Measurements from ENCODE around the gene PRSS56.
"Not testable (repeated sequence)": the region's sequence is repeated elsewhere in the genome, so short reads cannot be mapped to it uniquely, and the experiment has no call there.

PRSS56 gene

GRCh38 chr2:232526372-232526941 is 6.3 kb downstream of the PRSS56 start:
- DNase-seq = no peak

DNA sequence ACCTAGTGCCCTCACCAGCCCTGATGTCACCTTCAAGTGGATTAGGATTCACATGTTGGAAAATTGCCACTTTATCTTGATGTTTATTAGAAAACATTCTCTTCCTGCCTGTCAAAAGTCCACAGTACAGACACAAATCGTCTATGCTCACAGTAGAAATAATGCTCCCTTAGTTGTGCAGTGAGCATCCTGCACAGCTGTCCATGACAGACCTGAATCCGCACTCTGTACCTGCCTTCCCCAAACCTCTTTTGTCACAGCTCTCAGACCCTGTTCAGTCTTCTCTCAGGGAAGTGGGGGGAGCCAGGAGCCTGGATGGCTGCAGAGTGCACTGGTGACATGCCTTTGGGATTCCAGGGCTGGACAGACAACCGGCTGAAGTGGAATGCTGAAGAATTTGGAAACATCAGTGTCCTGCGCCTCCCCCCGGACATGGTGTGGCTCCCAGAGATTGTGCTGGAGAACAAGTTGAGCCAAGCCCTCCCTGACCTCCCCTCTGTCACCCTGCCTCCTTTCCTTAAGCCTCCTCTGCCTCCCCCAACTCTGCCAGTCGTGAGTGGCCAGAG is 7.8 kb downstream of the PRSS56 start:
- no peak for DNase-seq

- DNase-seq = no peak
Observed at GRCh38 chr2:232528746-232529460, 8.7 kb downstream of the PRSS56 start.

GRCh38 chr2:232529806-232530547 is 9.8 kb downstream of the PRSS56 start:
- no peak for DNase-seq

DNA sequence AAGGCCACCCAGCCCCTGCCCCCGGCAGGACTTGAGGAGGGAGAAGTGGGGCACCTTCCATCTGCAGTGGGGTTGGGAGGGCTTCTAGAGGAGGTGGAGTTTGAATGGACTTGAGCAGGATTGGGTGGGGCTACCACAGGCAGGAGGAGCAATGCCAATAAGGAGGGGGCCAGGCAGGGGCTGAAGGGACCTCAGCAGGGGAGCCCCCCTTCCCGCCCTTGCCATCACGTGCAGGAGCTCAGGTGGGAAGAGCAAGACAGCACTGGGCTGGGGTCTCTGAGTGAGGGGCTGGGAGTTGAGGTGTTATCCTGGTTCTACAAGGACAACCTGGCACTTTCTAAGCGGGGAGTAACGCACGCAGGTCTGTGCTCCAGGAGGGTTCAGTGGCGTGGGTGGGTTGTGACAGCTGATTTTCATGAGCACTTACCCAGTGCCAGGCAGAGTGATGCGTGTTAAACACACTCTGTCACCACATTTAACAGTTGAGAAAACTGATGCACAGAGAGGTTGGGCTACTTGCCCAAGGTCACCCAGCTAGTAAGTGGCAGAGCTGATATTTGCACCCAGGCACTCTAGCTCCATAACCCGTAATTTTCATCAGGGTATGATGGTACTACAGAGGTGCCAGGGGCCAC is 10.6 kb downstream of the PRSS56 start:
- DNase-seq = no peak

- DNase-seq = no peak
Observed at GRCh38 chr2:232532419-232532818, 12.2 kb downstream of the PRSS56 start.

DNA sequence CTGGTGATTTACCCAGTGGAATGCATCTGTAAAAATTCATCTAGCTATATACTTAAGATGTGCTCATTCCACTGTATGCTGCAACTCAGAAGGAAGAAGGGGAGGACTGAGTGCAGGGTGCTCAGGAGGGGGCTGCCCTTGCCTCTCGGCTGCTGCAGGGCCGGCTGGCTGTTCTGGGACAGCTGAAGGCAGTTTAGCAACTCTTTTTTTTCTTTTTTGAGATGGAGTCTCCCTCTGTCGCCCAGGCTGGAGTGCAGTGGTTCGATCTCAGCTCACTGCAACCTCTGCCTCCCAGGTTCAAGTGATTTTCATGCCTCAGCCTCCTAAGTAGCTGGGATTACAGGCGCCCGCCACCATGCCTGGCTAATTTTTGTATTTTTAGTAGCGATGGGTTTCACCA is 12.6 kb downstream of the PRSS56 start:
- DNase-seq = not testable (repeated sequence)

DNA sequence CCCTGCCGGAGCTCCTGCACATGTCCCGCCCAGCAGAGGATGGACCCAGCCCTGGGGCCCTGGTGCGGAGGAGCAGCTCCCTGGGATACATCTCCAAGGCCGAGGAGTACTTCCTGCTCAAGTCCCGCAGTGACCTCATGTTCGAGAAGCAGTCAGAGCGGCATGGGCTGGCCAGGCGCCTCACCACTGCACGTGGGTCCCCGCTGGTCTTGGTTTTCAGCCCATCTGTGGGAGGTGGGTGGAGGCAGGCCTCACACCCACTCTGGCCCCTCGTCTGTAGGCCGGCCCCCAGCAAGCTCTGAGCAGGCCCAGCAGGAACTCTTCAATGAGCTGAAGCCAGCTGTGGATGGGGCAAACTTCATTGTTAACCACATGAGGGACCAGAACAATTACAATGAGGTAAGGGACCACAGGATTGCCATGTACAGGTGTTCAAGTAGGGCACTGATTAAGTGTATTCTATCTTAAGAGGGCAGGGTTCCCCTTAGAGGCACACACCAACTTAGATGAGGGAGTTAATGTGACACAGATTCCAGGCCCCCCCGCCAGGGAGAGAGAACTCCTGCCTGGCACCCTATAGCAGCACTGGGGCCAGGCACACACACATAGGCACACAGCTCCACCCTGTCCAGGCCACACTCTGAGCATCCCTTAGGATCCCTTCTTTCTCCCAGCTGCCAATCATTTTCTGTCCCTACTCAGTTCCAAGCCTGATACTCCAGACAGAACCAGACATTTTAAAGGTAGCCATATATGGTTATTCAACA is 13.9 kb downstream of the PRSS56 start:
- no peak for DNase-seq

DNA sequence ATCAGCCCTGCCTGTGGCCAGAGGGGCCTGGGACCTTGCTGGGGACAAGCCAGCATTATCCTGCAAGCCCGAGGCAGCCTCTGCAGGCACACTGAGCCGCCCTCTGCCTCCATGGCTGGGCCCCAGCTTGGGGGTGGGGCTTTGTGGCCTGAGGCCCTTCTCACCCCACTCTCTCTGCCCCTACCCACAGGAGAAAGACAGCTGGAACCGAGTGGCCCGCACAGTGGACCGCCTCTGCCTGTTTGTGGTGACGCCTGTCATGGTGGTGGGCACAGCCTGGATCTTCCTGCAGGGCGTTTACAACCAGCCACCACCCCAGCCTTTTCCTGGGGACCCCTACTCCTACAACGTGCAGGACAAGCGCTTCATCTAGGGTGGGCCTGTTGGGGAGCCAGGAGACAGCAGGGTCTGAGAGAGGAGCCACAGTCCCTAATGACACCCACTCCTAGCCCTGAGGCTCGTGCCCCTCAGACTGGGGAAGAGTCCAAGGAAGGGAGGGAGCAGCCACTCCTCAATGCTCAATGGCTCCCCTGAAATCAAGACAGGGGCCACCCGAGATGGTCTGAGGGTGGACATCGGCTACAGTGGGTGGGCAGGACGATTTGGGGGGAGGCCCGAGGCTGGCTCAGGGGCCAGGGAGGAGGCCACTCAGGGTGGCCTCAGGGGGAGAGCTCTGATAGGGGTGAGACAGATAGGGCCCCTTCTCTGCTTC is 14.9 kb downstream of the PRSS56 start:
- no peak for DNase-seq

DNA sequence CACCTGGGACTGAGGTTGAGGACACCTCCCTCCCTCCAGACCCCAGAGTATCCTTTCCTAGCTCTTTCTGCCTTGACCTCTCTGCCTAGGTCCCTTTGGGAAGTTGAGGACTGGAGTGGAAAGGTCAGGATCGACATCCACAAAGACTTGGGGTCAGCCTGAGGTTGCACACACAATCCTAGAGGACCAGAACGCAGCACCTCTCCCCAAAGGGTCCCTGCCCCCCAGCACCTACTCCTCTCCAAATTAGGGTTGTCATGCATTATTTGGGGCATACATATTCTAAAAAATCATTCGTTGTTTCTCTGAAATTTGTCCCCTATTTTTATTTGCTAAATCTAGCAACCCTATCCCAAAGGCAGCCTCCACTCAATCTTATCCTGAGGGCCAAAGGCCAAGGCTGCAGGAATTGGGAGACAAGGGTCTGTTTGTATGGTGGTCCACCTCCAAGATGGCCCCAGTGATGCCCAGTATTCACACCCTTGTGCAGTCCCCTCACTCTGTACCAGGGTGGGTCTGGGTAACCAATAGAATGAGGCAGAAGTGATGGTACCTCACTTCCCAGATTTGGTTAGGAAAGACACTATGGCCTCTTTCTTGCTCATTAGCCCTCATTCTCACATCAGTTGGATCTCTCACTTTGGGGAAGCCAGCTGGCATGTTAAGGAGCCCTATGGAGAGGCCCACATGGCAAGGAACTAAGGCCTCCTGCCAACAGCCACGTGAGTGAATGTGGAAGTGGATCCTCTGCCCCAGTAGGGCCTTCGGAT is 15.8 kb downstream of the PRSS56 start:
- no peak for DNase-seq

DNA sequence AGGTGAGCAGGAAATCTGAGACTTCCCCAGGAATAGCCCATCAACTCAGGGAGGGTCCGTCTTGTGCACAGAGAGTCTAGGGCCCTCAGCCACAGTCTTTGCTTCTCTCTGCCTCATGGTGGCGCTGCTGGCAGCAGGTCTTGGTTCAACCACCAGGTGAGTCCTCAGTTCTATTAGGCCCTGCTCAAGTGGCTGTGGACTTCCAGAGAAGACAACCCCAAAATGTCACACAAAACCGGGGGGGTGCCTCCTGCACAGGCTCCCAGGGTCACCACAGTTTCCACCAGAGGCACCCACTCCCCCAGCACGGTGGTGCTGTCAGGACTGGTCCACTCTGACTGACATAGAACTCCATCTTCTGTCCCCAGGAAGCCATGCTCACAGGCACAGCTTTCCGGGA is 16.9 kb downstream of the PRSS56 start:
- no peak for DNase-seq

GRCh38 chr2:232537499-232537898 is 17.3 kb downstream of the PRSS56 start:
- no peak for DNase-seq

GRCh38 chr2:232538671-232539070 is 18.5 kb downstream of the PRSS56 start:
- DNase-seq = no peak

- DNase-seq = peak; percentile 26
Observed at GRCh38 chr2:232539298-232540231, 19.4 kb downstream of the PRSS56 start, which contains the start of gene CHRNG. TSS of gene CHRNG (plus strand) at chr2:232539692. CDS start at chr2:232539748, 56 bp downstream.

- no peak for DNase-seq
Observed at GRCh38 chr2:232540441-232541041, 20.4 kb downstream of the PRSS56 start.

DNA sequence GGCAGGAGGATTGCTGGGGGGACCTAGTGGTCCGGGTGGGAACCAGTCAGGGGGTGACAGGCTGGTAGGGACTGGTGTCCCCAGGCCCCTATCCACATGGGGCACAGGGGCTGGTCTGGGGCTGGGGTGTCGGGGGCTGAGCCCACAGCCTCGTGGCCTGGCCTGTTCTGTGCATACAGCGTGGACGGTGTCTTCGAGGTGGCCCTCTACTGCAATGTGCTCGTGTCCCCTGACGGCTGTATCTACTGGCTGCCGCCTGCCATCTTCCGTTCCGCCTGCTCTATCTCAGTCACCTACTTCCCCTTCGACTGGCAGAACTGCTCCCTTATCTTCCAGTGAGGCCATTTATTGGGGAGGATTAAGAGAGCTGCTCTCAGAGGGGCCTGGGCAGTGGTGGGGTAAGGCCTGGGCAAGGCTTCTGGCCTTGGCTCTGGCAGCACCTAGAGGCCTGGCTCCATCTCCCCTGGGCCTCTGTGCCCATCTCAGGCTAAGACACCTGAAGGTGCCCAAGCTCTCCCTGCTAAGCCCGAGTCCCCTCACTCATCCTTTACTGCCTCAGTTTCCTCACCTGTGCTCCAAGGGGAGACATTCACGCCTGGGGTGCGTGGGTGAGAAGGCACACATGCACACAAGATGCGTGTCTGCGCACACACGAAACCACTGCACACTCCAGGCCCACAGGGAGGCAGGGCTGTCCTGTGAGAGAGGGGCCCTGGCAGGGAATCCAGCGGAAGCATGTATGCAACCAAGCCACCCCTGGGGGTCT is 21.2 kb downstream of the PRSS56 start:
- no peak for DNase-seq

DNA sequence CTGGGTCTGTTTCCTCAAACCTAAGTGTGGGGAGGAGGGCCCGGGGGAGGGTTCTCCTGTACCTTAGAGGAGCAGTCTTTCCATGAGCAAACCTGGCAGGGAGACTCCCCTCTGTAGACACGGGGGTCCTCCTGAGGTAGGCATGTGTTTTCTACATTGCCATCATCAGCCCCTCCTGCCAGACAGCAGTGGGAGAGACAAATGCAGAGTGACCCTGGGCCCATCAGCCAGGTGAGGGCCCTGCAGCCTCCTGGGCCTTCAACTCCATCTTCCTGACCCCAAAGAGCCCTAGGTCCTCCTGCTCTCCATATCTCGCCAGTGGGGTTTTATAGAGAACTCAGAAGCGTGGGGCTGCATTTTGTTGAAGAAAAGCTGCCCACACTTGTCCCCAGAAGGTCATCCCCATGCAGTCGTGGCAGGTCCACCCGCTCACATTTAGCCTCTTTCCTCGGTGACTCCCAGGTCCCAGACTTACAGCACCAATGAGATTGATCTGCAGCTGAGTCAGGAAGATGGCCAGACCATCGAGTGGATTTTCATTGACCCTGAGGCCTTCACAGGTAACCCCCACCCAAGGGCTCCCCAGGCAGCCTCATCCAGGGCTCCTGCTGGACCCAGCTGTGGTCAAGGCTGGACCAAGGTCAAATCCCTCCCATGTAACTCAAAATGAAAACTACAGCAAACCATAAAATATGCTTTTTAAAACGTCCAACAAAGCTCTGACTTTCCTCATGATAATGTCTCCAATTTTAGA is 21.9 kb downstream of the PRSS56 start:
- no peak for DNase-seq
